ENCODE results near the gene TFR2. TPM values are rescaled to one million over a fixed set of nuclear protein-coding genes. Genes with fewer than 3 reads are reported as not detected.

Gene TFR2
- total and polyA plus RNA-seq, 2 donors (not counting 1 experiment from before 2014, with no cell fraction given) = 0.16 TPM; not detected in 1

DNA sequence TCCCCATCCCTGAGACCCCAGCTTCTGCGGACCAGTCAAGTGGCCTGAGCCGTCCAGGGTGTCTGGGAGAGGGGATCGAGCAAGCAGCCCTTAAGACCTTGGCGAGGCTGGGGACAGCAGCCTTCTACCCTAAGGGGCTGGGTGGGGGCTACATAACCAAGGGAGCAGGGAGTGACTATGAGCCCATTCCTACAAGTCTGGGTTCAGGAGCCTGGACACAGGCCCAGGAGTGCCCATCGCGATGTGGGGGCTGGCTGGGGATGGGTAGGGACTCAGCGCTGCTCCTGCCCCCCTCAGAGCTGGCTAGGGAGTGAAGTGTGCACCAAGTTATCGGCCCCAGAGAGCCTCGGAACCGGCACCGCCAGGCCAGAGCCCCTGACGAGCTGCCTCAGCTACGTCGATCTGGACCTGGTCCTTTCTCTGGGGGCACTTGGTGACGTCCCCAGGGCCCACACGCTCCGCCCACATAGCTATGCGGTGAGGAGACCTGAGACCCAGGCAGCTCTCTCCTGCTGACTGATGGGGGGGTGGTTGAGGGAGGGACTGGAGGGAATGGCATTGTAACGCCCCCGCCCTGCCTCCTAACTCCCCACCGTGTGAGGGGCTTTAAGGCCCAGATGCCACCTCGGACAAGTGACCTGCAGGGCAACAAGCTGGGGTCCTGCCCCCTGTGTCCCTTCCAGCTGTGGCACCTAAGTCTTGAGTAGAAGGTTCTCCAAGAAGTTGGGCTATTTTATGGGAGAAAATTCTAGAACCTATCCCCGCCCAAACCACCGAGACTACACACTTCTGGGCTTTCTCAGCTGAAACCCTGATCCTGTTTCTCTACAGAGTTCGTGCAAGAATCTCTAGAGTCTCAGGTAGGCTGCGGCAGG lies 70.2 kb downstream of the TFR2 start:
- H3K4me1 ChIP-seq (ENCODE audit: control insufficient read depth, extremely low read depth, insufficient read depth, low read length) = no peaks in the 10 kb centered on the region
- no peaks in the 10 kb centered on the region for H3K9me3 ChIP-seq (ENCODE audit: control insufficient read depth, insufficient read depth, low read depth, low read length)
- no peak overlapping the region for H3K4me3 ChIP-seq (replicated peaks in 1 of 4; ENCODE audit: control extremely low read depth in 1 of 4, insufficient read depth in 1 of 4, low read depth in 3 of 4, low read length in 4 of 4)
- peak in 1 of 2 donors; percentile 40 for DNase-seq (ENCODE audit: low read depth in 2 of 2)
- H3K27me3 ChIP-seq (ENCODE audit: control insufficient read depth, insufficient read depth, low read length) = no peaks in the 10 kb centered on the region
- no peaks in the 10 kb centered on the region for H4K20me1 ChIP-seq (ENCODE audit: control insufficient read depth, extremely low read depth, insufficient read depth, low read length)
- TF ChIP-seq, protein P1, sequence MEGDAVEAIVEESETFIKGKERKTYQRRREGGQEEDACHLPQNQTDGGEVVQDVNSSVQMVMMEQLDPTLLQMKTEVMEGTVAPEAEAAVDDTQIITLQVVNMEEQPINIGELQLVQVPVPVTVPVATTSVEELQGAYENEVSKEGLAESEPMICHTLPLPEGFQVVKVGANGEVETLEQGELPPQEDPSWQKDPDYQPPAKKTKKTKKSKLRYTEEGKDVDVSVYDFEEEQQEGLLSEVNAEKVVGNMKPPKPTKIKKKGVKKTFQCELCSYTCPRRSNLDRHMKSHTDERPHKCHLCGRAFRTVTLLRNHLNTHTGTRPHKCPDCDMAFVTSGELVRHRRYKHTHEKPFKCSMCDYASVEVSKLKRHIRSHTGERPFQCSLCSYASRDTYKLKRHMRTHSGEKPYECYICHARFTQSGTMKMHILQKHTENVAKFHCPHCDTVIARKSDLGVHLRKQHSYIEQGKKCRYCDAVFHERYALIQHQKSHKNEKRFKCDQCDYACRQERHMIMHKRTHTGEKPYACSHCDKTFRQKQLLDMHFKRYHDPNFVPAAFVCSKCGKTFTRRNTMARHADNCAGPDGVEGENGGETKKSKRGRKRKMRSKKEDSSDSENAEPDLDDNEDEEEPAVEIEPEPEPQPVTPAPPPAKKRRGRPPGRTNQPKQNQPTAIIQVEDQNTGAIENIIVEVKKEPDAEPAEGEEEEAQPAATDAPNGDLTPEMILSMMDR (conservative IDR thresholded peaks at IDR 0.05 in 1 of 2, IDR thresholded peaks at IDR 0.05 in 1 of 2; ENCODE audit: low read depth in 1 of 2, low read length in 2 of 2) = no peak
- TF ChIP-seq EZH2 (IDR thresholded peaks at IDR 0.05; ENCODE audit: low read length, missing control alignments) = no peak
- H3K4me2 ChIP-seq (ENCODE audit: extremely low read depth, insufficient read depth, low read length) = no peak overlapping the region
- peaks cover 18% of the 10 kb centered on the region for H3K36me3 ChIP-seq (ENCODE audit: control insufficient read depth, insufficient read depth, low read length)
- H3K79me2 ChIP-seq (ENCODE audit: control insufficient read depth, insufficient read depth, low read length) = no peaks in the 10 kb centered on the region
- no peak overlapping the region for H3K9ac ChIP-seq (ENCODE audit: insufficient read depth, low read length)
- H3K27ac ChIP-seq (ENCODE audit: insufficient read depth, low read length) = no peak overlapping the region
- no peak overlapping the region for H2AFZ ChIP-seq (ENCODE audit: low read length)

Other genes with a start within 250 kb of the TFR2 start
- gene ZCWPW1, start 212.8 kb downstream of the TFR2 start, total RNA-seq = 2.8 and 4.1 TPM in 2 replicates
- gene ZCWPW1, start 212.8 kb downstream of the TFR2 start, polyA plus RNA-seq = 0.64 and 1.1 TPM in 2 replicates
- 24.4 and 26.6 TPM in 2 replicates for gene MEPCE, start 211.7 kb downstream of the TFR2 start, total RNA-seq
- gene MEPCE, start 211.7 kb downstream of the TFR2 start, polyA plus RNA-seq = 11.4 and 17.6 TPM in 2 replicates
- 18.2 and 18.3 TPM in 2 replicates for gene PPP1R35, start 205.1 kb downstream of the TFR2 start, total RNA-seq
- 7.0 and 9.8 TPM in 2 replicates for gene PPP1R35, start 205.1 kb downstream of the TFR2 start, polyA plus RNA-seq
- under 0.01 and 0.50 TPM in 2 replicates for gene SPACDR, start 177.3 kb downstream of the TFR2 start, total RNA-seq
- gene SPACDR, start 177.3 kb downstream of the TFR2 start, polyA plus RNA-seq = 0.25 and 0.60 TPM in 2 replicates
- 15.2 and 21.1 TPM in 2 replicates for gene TSC22D4, start 162.3 kb downstream of the TFR2 start, total RNA-seq
- gene TSC22D4, start 162.3 kb downstream of the TFR2 start, polyA plus RNA-seq = 13.2 and 15.3 TPM in 2 replicates
- gene NYAP1, start 157.6 kb downstream of the TFR2 start, total RNA-seq = 0.26 and 0.33 TPM in 2 replicates
- 0.09 and 0.18 TPM in 2 replicates for gene NYAP1, start 157.6 kb downstream of the TFR2 start, polyA plus RNA-seq
- 2.6 and 3.1 TPM in 2 replicates for gene AGFG2, start 102.3 kb downstream of the TFR2 start, total RNA-seq
- gene AGFG2, start 102.3 kb downstream of the TFR2 start, polyA plus RNA-seq = 2.4 and 3.2 TPM in 2 replicates
- not detected in 2 replicates for gene SAP25, start 67.7 kb downstream of the TFR2 start, total RNA-seq
- 0.22 TPM in 1 of 2 replicates, not detected in the other for gene SAP25, start 67.7 kb downstream of the TFR2 start, polyA plus RNA-seq
- gene LRCH4, start 55.4 kb downstream of the TFR2 start, total RNA-seq = 5.6 and 7.3 TPM in 2 replicates
- 9.6 and 11.6 TPM in 2 replicates for gene LRCH4, start 55.4 kb downstream of the TFR2 start, polyA plus RNA-seq
- gene FBXO24, start 55.2 kb downstream of the TFR2 start, total RNA-seq = 0.33 and 0.51 TPM in 2 replicates
- gene FBXO24, start 55.2 kb downstream of the TFR2 start, polyA plus RNA-seq = 0.23 and 0.32 TPM in 2 replicates
- gene PCOLCE, start 39.2 kb downstream of the TFR2 start, total RNA-seq = 116 and 128 TPM in 2 replicates
- 176 and 211 TPM in 2 replicates for gene PCOLCE, start 39.2 kb downstream of the TFR2 start, polyA plus RNA-seq
- 3.9 and 5.9 TPM in 2 replicates for gene MOSPD3, start 29.0 kb downstream of the TFR2 start, total RNA-seq
- 12.8 and 13.8 TPM in 2 replicates for gene MOSPD3, start 29.0 kb downstream of the TFR2 start, polyA plus RNA-seq
- gene ACTL6B, start 14.9 kb upstream of the TFR2 start, total RNA-seq = not detected in 2 replicates
- gene ACTL6B, start 14.9 kb upstream of the TFR2 start, polyA plus RNA-seq = not detected in 2 replicates
- gene GNB2, start 32.2 kb upstream of the TFR2 start, total RNA-seq = 64.5 and 85.2 TPM in 2 replicates
- gene GNB2, start 32.2 kb upstream of the TFR2 start, polyA plus RNA-seq = 145 and 170 TPM in 2 replicates
- 14.4 and 15.9 TPM in 2 replicates for gene GIGYF1, start 52.7 kb upstream of the TFR2 start, total RNA-seq
- gene GIGYF1, start 52.7 kb upstream of the TFR2 start, polyA plus RNA-seq = 3.8 and 4.0 TPM in 2 replicates
- 31.1 and 31.9 TPM in 2 replicates for gene POP7, start 64.6 kb upstream of the TFR2 start, total RNA-seq
- 19.4 and 22.9 TPM in 2 replicates for gene POP7, start 64.6 kb upstream of the TFR2 start, polyA plus RNA-seq
- not detected in 2 replicates for gene EPO, start 78.9 kb upstream of the TFR2 start, total RNA-seq
- gene EPO, start 78.9 kb upstream of the TFR2 start, polyA plus RNA-seq = not detected in 2 replicates
- not detected in 2 replicates for gene ZAN, start 92.0 kb upstream of the TFR2 start, total RNA-seq
- not detected in 2 replicates for gene ZAN, start 92.0 kb upstream of the TFR2 start, polyA plus RNA-seq
- 75.8 and 98.8 TPM in 2 replicates for gene EPHB4, start 186.0 kb upstream of the TFR2 start, total RNA-seq
- 28.5 and 36.0 TPM in 2 replicates for gene EPHB4, start 186.0 kb upstream of the TFR2 start, polyA plus RNA-seq
- gene SLC12A9, start 211.2 kb upstream of the TFR2 start, total RNA-seq = 13.4 and 18.5 TPM in 2 replicates
- 6.6 and 7.1 TPM in 2 replicates for gene SLC12A9, start 211.2 kb upstream of the TFR2 start, polyA plus RNA-seq
- 61.9 and 96.1 TPM in 2 replicates for gene TRIP6, start 225.8 kb upstream of the TFR2 start, total RNA-seq
- 76.2 and 89.8 TPM in 2 replicates for gene TRIP6, start 225.8 kb upstream of the TFR2 start, polyA plus RNA-seq
- gene SRRT, start 233.6 kb upstream of the TFR2 start, total RNA-seq = 29.3 and 32.0 TPM in 2 replicates
- 33.7 and 56.9 TPM in 2 replicates for gene SRRT, start 233.6 kb upstream of the TFR2 start, polyA plus RNA-seq
- 4.0 and 7.7 TPM in 2 replicates for gene UFSP1, start 248.2 kb upstream of the TFR2 start, total RNA-seq
- gene UFSP1, start 248.2 kb upstream of the TFR2 start, polyA plus RNA-seq = 0.53 and 1.1 TPM in 2 replicates

Data from fibroblast of lung (primary cell).